ENCODE results near the gene HIKESHI.

HIKESHI gene, protein sequence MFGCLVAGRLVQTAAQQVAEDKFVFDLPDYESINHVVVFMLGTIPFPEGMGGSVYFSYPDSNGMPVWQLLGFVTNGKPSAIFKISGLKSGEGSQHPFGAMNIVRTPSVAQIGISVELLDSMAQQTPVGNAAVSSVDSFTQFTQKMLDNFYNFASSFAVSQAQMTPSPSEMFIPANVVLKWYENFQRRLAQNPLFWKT

DNA sequence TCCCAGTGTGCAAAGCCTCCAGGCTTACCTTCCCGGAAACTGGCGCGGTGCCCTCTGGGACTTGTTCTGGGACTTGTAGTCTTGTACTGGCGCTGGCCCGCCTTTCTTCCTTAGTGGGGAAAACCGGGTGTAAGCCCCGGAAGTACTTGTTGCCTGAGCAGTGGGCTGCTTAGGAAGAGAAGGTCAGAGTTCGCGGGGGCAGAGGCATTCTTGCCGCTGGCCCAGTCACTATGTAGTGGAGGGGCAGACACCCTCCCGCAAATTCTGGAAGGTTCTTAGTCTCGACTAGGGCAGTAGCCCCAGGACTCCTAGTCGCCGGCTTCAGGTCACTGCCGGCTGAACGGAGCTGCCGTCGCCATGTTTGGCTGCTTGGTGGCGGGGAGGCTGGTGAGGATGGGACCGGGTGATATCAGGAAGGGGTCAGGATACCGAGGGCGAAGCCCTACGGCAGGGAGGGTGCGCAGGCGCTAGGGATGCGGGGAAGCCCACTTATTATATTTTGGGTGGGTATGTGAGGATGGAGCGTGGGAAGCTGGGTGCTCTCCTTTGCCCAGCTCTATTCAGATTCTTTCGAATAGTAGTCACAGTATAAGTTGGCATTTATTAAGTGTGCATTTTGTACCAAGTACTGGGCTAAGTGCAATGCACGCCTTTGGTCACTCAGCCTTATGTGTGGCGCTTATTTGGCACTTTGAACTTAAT, at the start of gene HIKESHI:
TSS of gene HIKESHI (plus strand) at position 149 of the 702 bp plus-strand sequence. CDS start at position 358, 209 bp downstream.
- Histone ChIP-seq H3K27me3 (no peaks in the 10 kb centered on the region), H3K4me2 (peak within 1 kb of the TSS; percentile 71 to 92 (median 86)), H3K36me3 (peaks cover 18 to 27% (median 21%) of the 10 kb centered on the region in 11 experiments; a peak in 20 of 22 replicates), H3K9me3 (replicated peaks in 1 of 11) (peaks cover 0 to 19% (median 8%) of the 10 kb centered on the region in 11 experiments; a peak in 10 of 22 replicates), H3K4me3 (peak within 1 kb of the TSS; percentile 70 to 81 (median 76)), H3K4me1 (peaks cover 6 to 41% (median 13%) of the 10 kb centered on the region in 10 experiments; a peak in 19 of 20 replicates), H3K9ac (peak within 1 kb of the TSS; percentile 82 to 93 (median 87)), H4K20me1 (no peaks in the 10 kb centered on the region), H3K27ac (peak within 1 kb of the TSS; percentile 82 to 95 (median 89))
- TF ChIP-seq Cebpa-rat (IDR thresholded peaks at IDR 0.05): no peak

GRCh38 chr11:86255896-86256295, 46.1 kb upstream of the HIKESHI start:
- Histone ChIP-seq H3K27me3 (no peaks in the 10 kb centered on the region), H3K27ac (no peak overlapping the region), H3K4me1 (no peaks in the 10 kb centered on the region), H3K4me3 (no peak overlapping the region), H3K36me3 (peaks cover 64 to 100% (median 90%) of the 10 kb centered on the region in 11 experiments), H3K9ac (no peak overlapping the region), H3K4me2 (no peak overlapping the region), H4K20me1 (peaks cover 4 to 60% (median 38%) of the 10 kb centered on the region in 11 experiments; a peak in 17 of 22 replicates), H3K9me3 (replicated peaks in 1 of 11) (no peaks in the 10 kb centered on the region)
- no peak for TF ChIP-seq Cebpa-rat (IDR thresholded peaks at IDR 0.05)

- no peak for TF ChIP-seq Cebpa-rat (IDR thresholded peaks at IDR 0.05)
- Histone ChIP-seq H3K36me3 (peaks cover 68 to 100% (median 91%) of the 10 kb centered on the region in 11 experiments), H3K9ac (no peak overlapping the region), H4K20me1 (peaks cover 9 to 53% (median 38%) of the 10 kb centered on the region in 11 experiments; a peak in 17 of 22 replicates), H3K9me3 (replicated peaks in 1 of 11) (no peaks in the 10 kb centered on the region), H3K4me1 (no peaks in the 10 kb centered on the region), H3K27ac (no peak overlapping the region), H3K4me3 (no peak overlapping the region), H3K27me3 (no peaks in the 10 kb centered on the region), H3K4me2 (no peak overlapping the region)
Measured at GRCh38 chr11:86256608-86257007, 45.4 kb upstream of the HIKESHI start.

DNA sequence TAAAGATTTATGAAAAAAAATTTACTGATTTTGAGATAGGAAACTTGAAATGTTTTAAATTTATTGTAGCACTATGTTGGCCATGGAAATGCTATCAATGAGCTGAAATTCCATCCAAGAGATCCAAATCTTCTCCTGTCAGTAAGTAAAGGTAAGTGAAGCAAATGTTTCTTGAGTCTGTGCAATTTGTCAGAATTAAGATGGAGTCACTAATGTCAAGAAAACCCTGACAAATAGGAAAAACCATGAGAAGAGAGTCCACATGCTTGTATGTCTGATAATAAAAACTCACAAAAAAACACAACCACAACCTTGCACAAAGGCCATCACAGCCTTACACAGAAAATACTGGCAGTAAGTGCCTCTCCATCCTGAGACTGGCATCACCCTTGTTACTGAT, 44.6 kb upstream of the HIKESHI start:
- H3K4me3 ChIP-seq: no peak overlapping the region
- no peaks in the 10 kb centered on the region for H3K4me1 ChIP-seq
- TF ChIP-seq Cebpa-rat (IDR thresholded peaks at IDR 0.05): no peak
- no peak overlapping the region for H3K27ac ChIP-seq
- no peaks in the 10 kb centered on the region for H3K27me3 ChIP-seq
- H3K4me2 ChIP-seq: no peak overlapping the region
- peaks cover 75 to 100% (median 93%) of the 10 kb centered on the region in 11 experiments for H3K36me3 ChIP-seq
- no peaks in the 10 kb centered on the region for H3K9me3 ChIP-seq (replicated peaks in 1 of 11)
- no peak overlapping the region for H3K9ac ChIP-seq
- H4K20me1 ChIP-seq: peaks cover 8 to 44% (median 30%) of the 10 kb centered on the region in 11 experiments; a peak in 17 of 22 replicates

DNA sequence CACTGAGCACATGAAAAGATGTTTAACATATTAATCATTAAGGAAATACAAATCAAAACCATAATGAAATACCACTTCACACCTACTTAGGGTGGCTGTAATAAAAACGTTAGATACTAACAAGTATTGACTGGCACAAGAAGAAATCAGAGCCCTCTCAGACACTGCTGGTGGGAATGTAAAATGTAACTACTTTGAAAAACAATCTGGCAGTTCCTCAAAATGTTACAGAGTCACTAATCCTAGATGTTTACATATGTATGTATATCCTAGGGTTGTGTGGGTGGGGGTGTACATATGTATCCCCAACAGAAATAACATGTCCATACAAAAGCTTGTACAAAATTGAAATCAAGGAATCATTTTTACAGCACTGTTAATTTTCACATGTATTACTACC, 42.3 kb upstream of the HIKESHI start:
- H3K36me3 ChIP-seq: peaks cover 82 to 100% (median 97%) of the 10 kb centered on the region in 11 experiments
- H3K4me1 ChIP-seq: no peaks in the 10 kb centered on the region
- peaks cover under 1 to 27% (median 13%) of the 10 kb centered on the region in 11 experiments; a peak in 12 of 22 replicates for H4K20me1 ChIP-seq
- no peaks in the 10 kb centered on the region for H3K9me3 ChIP-seq (replicated peaks in 1 of 11)
- no peaks in the 10 kb centered on the region for H3K27me3 ChIP-seq
- no peak overlapping the region for H3K27ac ChIP-seq
- no peak overlapping the region for H3K4me2 ChIP-seq
- H3K4me3 ChIP-seq: no peak overlapping the region
- TF ChIP-seq Cebpa-rat (IDR thresholded peaks at IDR 0.05): no peak
- no peak overlapping the region for H3K9ac ChIP-seq

DNA sequence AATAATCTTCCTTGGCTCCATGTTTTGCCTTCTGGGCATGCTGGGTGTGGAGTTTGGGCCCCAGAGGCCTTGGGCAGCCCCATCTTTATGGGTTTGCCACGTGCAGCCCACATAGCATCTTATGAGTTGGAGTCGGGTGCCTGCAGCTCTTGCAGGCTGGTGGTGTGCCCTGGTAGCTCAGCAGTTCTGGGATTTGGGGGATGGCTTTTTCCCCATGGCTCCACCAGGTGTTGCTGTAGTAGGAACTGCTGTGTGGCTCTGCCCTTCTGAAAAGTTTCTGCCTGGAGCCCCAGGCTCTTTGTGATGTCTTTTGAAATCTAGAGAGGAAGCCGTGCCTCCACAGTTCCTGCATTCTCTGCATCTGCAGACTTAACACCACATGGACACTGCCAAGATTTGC, 40.7 kb upstream of the HIKESHI start:
- Histone ChIP-seq H3K36me3 (peaks cover 74 to 100% (median 87%) of the 10 kb centered on the region in 11 experiments), H3K9me3 (replicated peaks in 1 of 11) (no peaks in the 10 kb centered on the region), H3K4me2 (no peak overlapping the region), H3K9ac (no peak overlapping the region), H3K4me3 (no peak overlapping the region), H3K27me3 (no peaks in the 10 kb centered on the region), H3K4me1 (no peaks in the 10 kb centered on the region), H4K20me1 (peaks cover 0 to 17% (median 6%) of the 10 kb centered on the region in 11 experiments; a peak in 7 of 22 replicates), H3K27ac (no peak overlapping the region)
- TF ChIP-seq Cebpa-rat (IDR thresholded peaks at IDR 0.05): no peak

DNA sequence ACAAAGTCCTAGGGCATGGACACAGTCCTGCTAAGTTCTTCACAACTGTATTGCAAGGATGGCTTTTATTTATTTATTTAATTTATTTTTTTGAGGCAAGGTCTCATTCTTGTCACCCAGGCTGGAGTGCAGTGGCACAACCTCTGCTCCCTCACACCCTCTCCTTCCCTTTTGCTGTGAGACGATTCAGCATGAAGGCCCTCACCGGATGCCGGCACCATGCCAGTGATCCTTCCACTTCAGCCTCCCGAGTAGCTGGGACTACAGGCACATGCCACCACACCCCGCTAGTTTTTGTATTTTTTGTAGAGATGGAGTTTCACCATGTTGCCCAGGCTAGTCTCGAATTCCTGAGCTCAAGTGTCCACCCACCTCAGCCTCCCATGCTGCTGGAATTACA, 39.7 kb upstream of the HIKESHI start:
- H3K27me3 ChIP-seq: no peaks in the 10 kb centered on the region
- no peak overlapping the region for H3K27ac ChIP-seq
- TF ChIP-seq Cebpa-rat (IDR thresholded peaks at IDR 0.05): no peak
- H3K9me3 ChIP-seq (replicated peaks in 1 of 11): no peaks in the 10 kb centered on the region
- peaks cover 0 to 9% (median 0%) of the 10 kb centered on the region in 11 experiments; a peak in 4 of 22 replicates for H4K20me1 ChIP-seq
- H3K4me1 ChIP-seq: no peaks in the 10 kb centered on the region
- no peak overlapping the region for H3K9ac ChIP-seq
- peaks cover 64 to 100% (median 82%) of the 10 kb centered on the region in 11 experiments for H3K36me3 ChIP-seq
- H3K4me3 ChIP-seq: no peak overlapping the region
- no peak overlapping the region for H3K4me2 ChIP-seq

DNA sequence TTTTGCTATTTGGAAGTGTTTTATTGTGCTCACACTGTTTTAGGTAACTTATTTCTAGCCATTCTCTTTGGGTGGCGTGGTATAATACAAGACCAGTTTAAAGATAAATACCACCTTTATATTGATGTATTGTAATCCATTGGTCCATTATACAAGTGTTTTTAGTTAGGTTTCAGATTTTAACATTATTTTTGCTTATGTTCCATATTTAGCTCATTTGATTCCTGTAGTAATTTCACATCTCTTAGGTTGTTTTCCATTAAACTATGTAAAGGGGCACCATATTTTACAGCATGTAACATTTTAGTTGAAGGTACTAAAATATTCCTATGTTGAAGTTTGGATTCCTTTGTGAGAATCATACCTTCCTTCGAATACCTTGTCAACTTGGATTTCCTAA, 37.4 kb upstream of the HIKESHI start:
- Histone ChIP-seq H3K4me3 (no peak overlapping the region), H3K27me3 (no peaks in the 10 kb centered on the region), H3K9me3 (replicated peaks in 1 of 11) (peaks cover 0 to 9% (median 5%) of the 10 kb centered on the region in 11 experiments; a peak in 10 of 22 replicates), H3K27ac (no peak overlapping the region), H3K36me3 (peaks cover 65 to 100% (median 79%) of the 10 kb centered on the region in 11 experiments), H3K4me2 (no peak overlapping the region), H3K4me1 (no peaks in the 10 kb centered on the region), H4K20me1 (peaks cover 0 to 14% (median 0%) of the 10 kb centered on the region in 11 experiments; a peak in 4 of 22 replicates), H3K9ac (no peak overlapping the region)
- no peak for TF ChIP-seq Cebpa-rat (IDR thresholded peaks at IDR 0.05)

- H3K27me3 ChIP-seq: no peaks in the 10 kb centered on the region
- H3K36me3 ChIP-seq: peaks cover 70 to 100% (median 80%) of the 10 kb centered on the region in 11 experiments
- no peak overlapping the region for H3K4me3 ChIP-seq
- peaks cover 0 to 12% (median 0%) of the 10 kb centered on the region in 11 experiments; a peak in 4 of 22 replicates for H4K20me1 ChIP-seq
- peaks cover 0 to 13% (median 9%) of the 10 kb centered on the region in 11 experiments; a peak in 10 of 22 replicates for H3K9me3 ChIP-seq (replicated peaks in 1 of 11)
- TF ChIP-seq Cebpa-rat (IDR thresholded peaks at IDR 0.05): no peak
- no peak overlapping the region for H3K27ac ChIP-seq
- no peak overlapping the region for H3K4me2 ChIP-seq
- H3K4me1 ChIP-seq: no peaks in the 10 kb centered on the region
- no peak overlapping the region for H3K9ac ChIP-seq
Measured at GRCh38 chr11:86265194-86265593, 36.8 kb upstream of the HIKESHI start.

Measured in BLaER1 treated with 17β-estradiol and CSF1 and Interleukin-3, amounts not matched to agents 10 nM and 100 nM (cell line).